Endothelial cell of umbilical vein (primary cell): Measurements from ENCODE around the gene LORICRIN. TPM values are rescaled to one million over a fixed set of nuclear protein-coding genes. Genes with fewer than 3 reads are reported as not detected.

Experiments used
- BruUV-seq: library from RNA; stranded (reverse); fragments of 400-500 nt; replicated peaks from 2 replicates; lab custom pipeline; 2021; lab: Mats Ljungman, UMichigan
- CTCF ChIA-PET: fragments of 300-600, 350-600 bp; sonication (Branson Sonifier 250); formaldehyde crosslinking; loops from one replicate; lab custom pipeline; 2021; ENCODE audit warnings: antibody characterized with exemption, inconsistent platforms; lab: Charles Lee
- POLR2A ChIA-PET: fragments of 300-600, 350-600 bp; sonication (Branson Sonifier 250); formaldehyde crosslinking; loops from one replicate; lab custom pipeline; 2021; ENCODE audit warnings: antibody characterized with exemption, inconsistent platforms; lab: Charles Lee
- DNase-seq: peaks from one replicate; pipeline ENCODE4 v3.0.0-alpha.2; 2011; ENCODE audit warnings: low read depth, low spot score
- FAIRE-seq: peaks from 2 replicates; lab custom pipeline; 2011; peaks lifted over from hg19 to GRCh38; lab: Jason Lieb, UNC
- H2AFZ ChIP-seq: 2 replicates; pipeline ENCODE4 v1.6.0; 2012; ENCODE audit warnings: low read depth, low read length, control low read depth, inconsistent platforms
- H3K27ac ChIP-seq: 2 replicates; pipeline ENCODE4 v1.5.1; 2011; ENCODE audit warnings: low read depth, mild to moderate bottlenecking, control low read depth, low read length, moderate library complexity; ENCODE audit not compliant: insufficient read depth
- H3K27me3 ChIP-seq, 2 experiments: 2 replicates each; pipeline versions ENCODE4 v1.6.0 to v1.6.1; 2011; ENCODE audit warnings: low read length in 2 of 2, mixed read lengths in 1 of 2; ENCODE audit not compliant: control insufficient read depth in 2 of 2, insufficient read depth in 2 of 2
- H3K36me3 ChIP-seq, 2 experiments: 2 replicates in 1 of 2; 3 replicates in 1 of 2; pipeline ENCODE4 v1.5.1; 2011; ENCODE audit warnings: low read length in 2 of 2, mild to moderate bottlenecking in 1 of 2, moderate library complexity in 1 of 2; ENCODE audit not compliant: control insufficient read depth in 2 of 2, insufficient read depth in 2 of 2; ENCODE audit errors: extremely low read depth in 1 of 2
- H3K4me1 ChIP-seq: 3 replicates; pipeline ENCODE4 v1.5.1; 2011; ENCODE audit warnings: mild to moderate bottlenecking, low read length; ENCODE audit not compliant: control insufficient read depth, insufficient read depth; ENCODE audit errors: extremely low read depth
- H3K4me2 ChIP-seq: 2 replicates; pipeline ENCODE4 v1.6.1; 2011; ENCODE audit warnings: low read length, control low read depth, mixed read lengths; ENCODE audit not compliant: insufficient read depth
- H3K4me3 ChIP-seq, 3 experiments: fragments of 200-600 bp in 1 of 3; sonication (generic), shearing (Covaris generic) in 1 of 3; replicated peaks in 1 of 3; 2 replicates each; pipeline ENCODE4 v1.5.1; 2011 to 2016; ENCODE audit warnings: control low read depth in 3 of 3, low read length in 3 of 3, mild to moderate bottlenecking in 2 of 3, inconsistent platforms in 1 of 3, low read depth in 1 of 3, moderate library complexity in 1 of 3; ENCODE audit not compliant: insufficient read depth in 1 of 3
- H3K79me2 ChIP-seq: 2 replicates; pipeline ENCODE4 v1.6.0; 2012; ENCODE audit warnings: low read length, inconsistent platforms; ENCODE audit not compliant: control insufficient read depth, insufficient read depth
- H3K9ac ChIP-seq: replicated peaks from 2 replicates; pipeline ENCODE3; 2011; ENCODE audit warnings: low read length, control low read depth; ENCODE audit not compliant: insufficient read depth; ENCODE audit errors: extremely low read depth
- H3K9me1 ChIP-seq: replicated peaks from 3 replicates; pipeline ENCODE4 v1.6.0; 2011; ENCODE audit warnings: mild to moderate bottlenecking, low read length; ENCODE audit not compliant: control insufficient read depth, insufficient read depth; ENCODE audit errors: extremely low read depth
- H3K9me3 ChIP-seq: replicated peaks from 2 replicates; pipeline ENCODE4 v1.5.1; 2012; ENCODE audit warnings: low read length, inconsistent platforms; ENCODE audit not compliant: control insufficient read depth, insufficient read depth
- H4K20me1 ChIP-seq: replicated peaks from 2 replicates; pipeline ENCODE3; 2011; ENCODE audit warnings: mild to moderate bottlenecking, low read length; ENCODE audit not compliant: control insufficient read depth, insufficient read depth; ENCODE audit errors: extremely low read depth
- CTCF ChIP-seq, 2 donors: IDR thresholded peaks; 1 replicate in 1 of 2; 2 replicates in 1 of 2; pipeline ENCODE4 v1.5.1; 2011; ENCODE audit warnings: low read length in 2 of 2, mild to moderate bottlenecking in 2 of 2, moderate library complexity in 2 of 2, control low read depth in 1 of 2, inconsistent platforms in 1 of 2, low read depth in 1 of 2; ENCODE audit not compliant: insufficient read depth in 1 of 2; ENCODE audit errors: extremely low read depth in 1 of 2
- EZH2 ChIP-seq: IDR thresholded peaks from 2 replicates; pipeline ENCODE4 v1.6.1; 2012; ENCODE audit warnings: borderline replicate concordance, low read depth, mild to moderate bottlenecking, moderate library complexity, low read length, inconsistent platforms; ENCODE audit not compliant: severe bottlenecking
- FOS ChIP-seq: IDR thresholded peaks from 2 replicates; pipeline ENCODE4 v1.6.1; 2011; ENCODE audit warnings: mild to moderate bottlenecking, low read length, moderate library complexity, borderline replicate concordance; ENCODE audit not compliant: insufficient read depth
- GATA2 ChIP-seq: IDR thresholded peaks from 2 replicates; pipeline ENCODE4 v1.7.0; 2011; ENCODE audit warnings: low read depth, mild to moderate bottlenecking, moderate library complexity, mixed read lengths, low read length; ENCODE audit not compliant: insufficient read length, insufficient read depth
- JUN ChIP-seq: IDR thresholded peaks from 2 replicates; pipeline ENCODE4 v1.6.1; 2011; ENCODE audit warnings: borderline replicate concordance, low read depth; ENCODE audit not compliant: insufficient read length, insufficient read depth
- MAX ChIP-seq: IDR thresholded peaks from 2 replicates; pipeline ENCODE4 v1.6.1; 2011; ENCODE audit not compliant: insufficient read depth, insufficient read length
- MYC ChIP-seq: IDR thresholded peaks from one replicate; pipeline ENCODE4 v1.6.1; 2011; ENCODE audit warnings: mild to moderate bottlenecking, low read depth, low read length
- POLR2A ChIP-seq: IDR thresholded peaks from 2 replicates; pipeline ENCODE4 v1.6.1; 2012; ENCODE audit warnings: low read depth, mild to moderate bottlenecking, control low read depth, low read length
- POLR2AphosphoS5 ChIP-seq: IDR thresholded peaks from 2 replicates; pipeline ENCODE4 v1.6.1; 2012; ENCODE audit warnings: low read depth, mild to moderate bottlenecking, control low read depth, low read length, moderate library complexity; ENCODE audit not compliant: insufficient read depth
- dilution Hi-C: fragments of 300-500 bp; cut with MboI; formaldehyde crosslinking; loops from one replicate; pipeline ENCODE4 v1.15.0; 2019; ENCODE audit warnings: low sequenced_read_pairs; ENCODE audit not compliant: extremely low pct_ligation_motif_present
- intact Hi-C: fragments of 100-400 bp; cut with micrococcal nuclease; formaldehyde crosslinking; loops from one replicate; pipeline ENCODE4 v1.10.0; 2022
- polyA plus RNA-seq, 4 experiments: library from polyadenylated mRNA; depleted of rRNA in 3 of 4; stranded (reverse) in 3 of 4; unstranded in 1 of 4; fragments of >200 nt; gene quantifications; 2 replicates each; pipeline versions ENCODE4 v1.2.1 to v1.2.3, GENCODE V29; 2011 to 2012; ENCODE audit warnings: missing spikeins in 1 of 4
- total RNA-seq: library from RNA; stranded (reverse); gene quantifications from 2 replicates; pipeline ENCODE4 v1.2.3, GENCODE V29; 2021

Gene LORICRIN
- total and polyA plus RNA-seq, 2 donors (not counting 3 experiments of a cell fraction or from before 2014, with no cell fraction given), result not detected

- intact Hi-C loops, result no loop called here
Measured at GRCh38 chr1:153210206-153210605, 49.3 kb upstream of the LORICRIN start.

More at GRCh38 chr1:153210206-153210605, 49.3 kb upstream of the LORICRIN start:
- dilution Hi-C loops, result no loop called here
- Histone ChIP-seq H3K27me3 (no peaks in the 10 kb centered on the region), H3K36me3 (no peaks in the 10 kb centered on the region), H3K4me1 (no peaks in the 10 kb centered on the region), H3K27ac (no peak overlapping the region), H3K4me3 (no peak overlapping the region), H3K9me3 (no peaks in the 10 kb centered on the region), H3K9me1 (no peaks in the 10 kb centered on the region), H4K20me1 (no peaks in the 10 kb centered on the region), H3K4me2 (no peak overlapping the region), H3K79me2 (no peaks in the 10 kb centered on the region), H3K9ac (no peak overlapping the region), H2AFZ (no peak overlapping the region)
- POLR2A ChIA-PET, result no interaction called here
- CTCF ChIA-PET, result interaction anchor here (1.0 to 1.3 kb wide), 2 partner anchors 12 to 18 kb away, joined by 3 to 4 read pairs; no protein-coding TSS in a partner anchor
- FAIRE-seq, result no peak
- TF ChIP-seq EZH2 (no peak), JUN (no peak), POLR2A (no peak), GATA2 (no peak), MAX (no peak), CTCF (IDR thresholded peaks at IDR 0.05; ENCODE audit: extremely low read depth in 1 of 2, insufficient read depth in 1 of 2, low read depth in 1 of 2, low read length in 2 of 2) (no peak), FOS (no peak), MYC (no peak), POLR2AphosphoS5 (no peak)
- no peak for DNase-seq
- no TSS peak for BruUV-seq
